GM21723 (cell line): ENCODE data around the gene CFD.
"Not testable (repeated sequence)": the region's sequence is repeated elsewhere in the genome, so short reads cannot be mapped to it uniquely, and the experiment has no call there.

Experiments
- ATAC-seq: cut with Tn5 transposase; IDR thresholded peaks from one replicate; pipeline ENCODE4 v1.9.1; 2021; ENCODE audit warnings: mild to moderate bottlenecking, moderate library complexity; ENCODE audit not compliant: unreplicated experiment

The CFD gene

DNA sequence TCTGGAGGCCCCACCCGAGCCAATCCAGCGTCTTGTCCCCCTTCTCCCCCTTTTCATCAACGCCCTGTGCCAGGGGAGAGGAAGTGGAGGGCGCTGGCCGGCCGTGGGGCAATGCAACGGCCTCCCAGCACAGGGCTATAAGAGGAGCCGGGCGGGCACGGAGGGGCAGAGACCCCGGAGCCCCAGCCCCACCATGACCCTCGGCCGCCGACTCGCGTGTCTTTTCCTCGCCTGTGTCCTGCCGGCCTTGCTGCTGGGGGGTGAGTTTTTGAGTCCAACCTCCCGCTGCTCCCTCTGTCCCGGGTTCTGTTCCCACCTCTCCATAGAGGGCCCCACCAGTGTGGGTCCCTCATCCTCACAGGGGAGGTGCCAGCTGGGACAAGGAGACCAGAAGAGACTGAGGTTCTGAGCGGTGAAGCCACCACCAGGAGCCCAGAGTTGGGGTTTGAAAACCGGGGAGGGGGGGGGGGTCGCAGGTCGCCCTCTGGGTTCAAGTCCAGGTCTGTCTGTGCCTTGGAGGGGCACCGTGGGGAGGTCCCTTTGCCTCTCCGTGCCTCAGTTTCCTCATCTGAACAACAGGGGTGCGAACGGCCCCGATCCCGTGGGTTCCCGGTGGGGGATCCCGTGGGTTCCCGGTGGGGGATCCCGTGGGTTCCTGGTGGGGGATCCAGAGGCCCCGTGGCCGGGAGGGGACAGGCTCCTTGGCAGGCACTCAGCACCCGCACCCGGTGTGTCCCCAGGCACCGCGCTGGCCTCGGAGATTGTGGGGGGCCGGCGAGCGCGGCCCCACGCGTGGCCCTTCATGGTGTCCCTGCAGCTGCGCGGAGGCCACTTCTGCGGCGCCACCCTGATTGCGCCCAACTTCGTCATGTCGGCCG, 7.1 kb upstream of the CFD start, which contains the start of gene ELANE:
TSS of gene ELANE (plus strand) at position 168 of the 878 bp plus-strand sequence. CDS start at position 194, 26 bp downstream.
- ATAC-seq: no peak

DNA sequence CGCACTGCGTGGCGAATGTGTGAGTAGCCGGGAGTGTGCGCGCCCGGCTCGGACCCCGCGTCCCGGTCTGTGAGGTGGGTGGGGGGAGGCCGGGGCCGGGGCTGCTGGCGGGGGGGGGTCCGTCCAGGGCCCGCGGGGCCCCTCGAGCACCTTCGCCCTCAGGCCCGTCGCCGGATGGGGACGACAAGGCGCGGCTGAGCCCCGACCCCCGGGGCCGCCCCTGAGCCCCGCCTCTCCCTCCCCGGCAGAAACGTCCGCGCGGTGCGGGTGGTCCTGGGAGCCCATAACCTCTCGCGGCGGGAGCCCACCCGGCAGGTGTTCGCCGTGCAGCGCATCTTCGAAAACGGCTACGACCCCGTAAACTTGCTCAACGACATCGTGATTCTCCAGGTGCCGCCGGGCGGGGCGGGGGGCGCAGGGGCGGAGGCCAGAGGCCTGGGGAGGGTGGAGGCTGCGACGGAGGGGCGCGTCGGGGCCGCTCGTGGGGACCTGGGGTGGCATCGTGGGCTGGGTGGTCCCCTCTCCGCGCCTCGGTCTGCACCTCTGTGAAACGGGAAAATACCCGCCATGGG, 6.4 kb upstream of the CFD start:
- no peak for ATAC-seq

DNA sequence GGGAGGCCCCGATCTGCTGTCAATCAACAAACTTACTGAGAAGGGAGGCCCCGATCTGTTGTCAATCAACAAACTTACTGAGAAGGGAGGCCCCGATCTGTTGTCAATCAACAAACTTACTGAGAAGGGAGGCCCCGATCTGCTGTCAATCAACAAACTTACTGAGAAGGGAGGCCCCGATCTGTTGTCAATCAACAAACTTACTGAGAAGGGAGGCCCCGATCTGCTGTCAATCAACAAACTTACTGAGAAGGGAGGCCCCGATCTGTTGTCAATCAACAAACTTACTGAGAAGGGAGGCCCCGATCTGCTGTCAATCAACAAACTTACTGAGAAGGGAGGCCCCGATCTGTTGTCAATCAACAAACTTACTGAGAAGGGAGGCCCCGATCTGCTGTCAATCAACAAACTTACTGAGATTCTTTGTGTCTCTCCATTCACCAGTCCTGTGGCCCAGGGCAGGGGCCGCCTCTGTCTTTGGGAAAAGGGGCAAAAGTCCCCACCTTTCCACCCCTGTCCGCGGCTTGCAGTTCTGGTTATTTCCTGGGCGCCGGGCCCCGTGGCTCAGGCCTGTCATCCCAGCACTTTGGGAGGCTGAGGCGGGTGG, 5.7 kb upstream of the CFD start:
- not testable (repeated sequence) for ATAC-seq

DNA sequence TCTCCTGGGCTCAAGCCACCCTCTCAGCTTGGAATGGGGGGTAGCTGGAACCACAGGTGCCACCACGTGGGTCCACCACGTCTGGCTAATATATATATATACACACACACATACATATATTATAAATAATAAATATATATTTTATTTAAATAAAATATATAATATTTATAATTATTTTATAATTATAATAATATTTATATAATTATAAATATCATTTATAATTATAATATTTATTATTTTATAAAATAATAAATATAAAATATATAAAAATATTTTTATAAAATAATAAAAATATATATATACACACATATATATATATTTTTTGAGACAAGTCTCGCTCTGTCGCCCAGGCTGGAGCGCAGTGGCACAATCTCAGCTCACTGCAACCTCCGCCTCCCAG, 4.9 kb upstream of the CFD start:
- no peak for ATAC-seq

DNA sequence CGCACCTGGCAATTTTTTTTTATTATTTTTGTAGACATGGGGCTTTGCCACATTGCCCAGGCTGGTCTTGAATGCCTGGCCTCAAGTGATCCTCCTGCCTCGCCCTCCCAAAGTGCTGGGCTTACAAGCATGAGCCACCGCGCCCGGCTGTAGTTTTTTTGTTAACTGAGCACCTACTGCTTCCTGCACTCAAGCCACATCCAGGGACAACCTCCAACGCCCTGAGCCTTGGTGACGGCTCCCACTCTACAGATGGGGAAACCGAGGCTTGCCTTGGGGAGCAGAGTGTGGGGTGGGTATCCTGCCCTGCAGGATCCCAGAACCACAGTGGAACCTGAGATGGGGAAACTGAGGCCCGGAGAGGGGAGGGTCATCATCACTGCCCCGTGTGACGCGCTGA, 4.3 kb upstream of the CFD start:
- ATAC-seq: no peak

DNA sequence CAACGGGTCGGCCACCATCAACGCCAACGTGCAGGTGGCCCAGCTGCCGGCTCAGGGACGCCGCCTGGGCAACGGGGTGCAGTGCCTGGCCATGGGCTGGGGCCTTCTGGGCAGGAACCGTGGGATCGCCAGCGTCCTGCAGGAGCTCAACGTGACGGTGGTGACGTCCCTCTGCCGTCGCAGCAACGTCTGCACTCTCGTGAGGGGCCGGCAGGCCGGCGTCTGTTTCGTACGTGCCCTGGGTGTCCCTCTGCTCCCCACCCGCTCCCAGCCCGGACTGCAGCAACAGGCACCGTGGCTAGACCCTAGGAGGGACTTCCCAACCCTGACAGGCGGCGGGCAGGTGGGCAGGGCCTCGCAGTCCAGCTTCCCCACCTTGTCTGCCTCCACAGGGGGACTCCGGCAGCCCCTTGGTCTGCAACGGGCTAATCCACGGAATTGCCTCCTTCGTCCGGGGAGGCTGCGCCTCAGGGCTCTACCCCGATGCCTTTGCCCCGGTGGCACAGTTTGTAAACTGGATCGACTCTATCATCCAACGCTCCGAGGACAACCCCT, 3.8 kb upstream of the CFD start:
- ATAC-seq: no peak

DNA sequence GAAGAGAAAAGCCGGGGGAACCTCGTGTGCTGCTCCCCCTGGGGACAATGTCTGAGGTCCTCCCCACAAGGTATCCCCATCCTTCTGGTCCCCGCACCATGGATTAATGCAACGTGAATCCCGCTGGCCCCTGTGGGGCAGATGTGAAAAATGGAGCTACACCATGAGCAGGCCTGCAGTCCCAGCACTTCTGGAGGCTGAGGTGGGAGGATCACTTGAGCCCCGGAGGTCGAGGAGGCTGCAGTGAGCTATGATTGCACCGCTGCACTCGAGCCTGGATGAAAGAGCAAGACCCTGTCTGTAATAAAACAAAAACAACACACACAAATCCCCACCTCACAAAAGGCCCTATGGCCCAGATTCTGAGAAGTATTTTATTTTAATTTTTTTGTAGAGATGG, 1.2 kb upstream of the CFD start:
- ATAC-seq: no peak

DNA sequence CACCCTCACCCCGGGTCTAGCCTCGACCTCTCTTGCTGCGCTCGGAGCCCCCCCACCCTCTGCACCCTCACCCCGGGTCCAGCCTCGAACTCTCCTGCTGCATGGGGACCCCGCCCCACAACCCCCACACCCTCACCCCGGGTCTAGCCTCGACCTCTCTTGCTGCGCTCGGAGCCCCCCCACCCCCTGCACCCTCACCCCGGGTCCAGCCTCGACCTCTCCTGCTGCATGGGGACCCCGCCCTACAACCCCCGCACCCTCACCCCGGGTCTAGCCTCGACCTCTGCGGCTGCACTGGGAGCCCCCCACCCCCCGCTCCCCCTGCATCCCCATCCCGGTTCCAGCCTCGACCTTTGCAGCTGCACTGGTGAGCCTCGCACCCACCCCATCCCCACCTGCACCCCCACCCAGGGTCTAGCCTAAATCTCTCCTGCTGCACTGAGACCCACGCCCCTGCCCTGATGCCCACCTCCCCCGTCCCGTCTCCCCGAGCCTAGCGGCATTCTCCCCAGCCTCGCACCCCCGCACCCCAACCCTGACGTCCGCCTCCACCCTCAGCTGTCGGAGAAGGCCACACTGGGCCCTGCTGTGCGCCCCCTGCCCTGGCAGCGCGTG, 1.8 kb downstream of the CFD start:
- no peak for ATAC-seq

DNA sequence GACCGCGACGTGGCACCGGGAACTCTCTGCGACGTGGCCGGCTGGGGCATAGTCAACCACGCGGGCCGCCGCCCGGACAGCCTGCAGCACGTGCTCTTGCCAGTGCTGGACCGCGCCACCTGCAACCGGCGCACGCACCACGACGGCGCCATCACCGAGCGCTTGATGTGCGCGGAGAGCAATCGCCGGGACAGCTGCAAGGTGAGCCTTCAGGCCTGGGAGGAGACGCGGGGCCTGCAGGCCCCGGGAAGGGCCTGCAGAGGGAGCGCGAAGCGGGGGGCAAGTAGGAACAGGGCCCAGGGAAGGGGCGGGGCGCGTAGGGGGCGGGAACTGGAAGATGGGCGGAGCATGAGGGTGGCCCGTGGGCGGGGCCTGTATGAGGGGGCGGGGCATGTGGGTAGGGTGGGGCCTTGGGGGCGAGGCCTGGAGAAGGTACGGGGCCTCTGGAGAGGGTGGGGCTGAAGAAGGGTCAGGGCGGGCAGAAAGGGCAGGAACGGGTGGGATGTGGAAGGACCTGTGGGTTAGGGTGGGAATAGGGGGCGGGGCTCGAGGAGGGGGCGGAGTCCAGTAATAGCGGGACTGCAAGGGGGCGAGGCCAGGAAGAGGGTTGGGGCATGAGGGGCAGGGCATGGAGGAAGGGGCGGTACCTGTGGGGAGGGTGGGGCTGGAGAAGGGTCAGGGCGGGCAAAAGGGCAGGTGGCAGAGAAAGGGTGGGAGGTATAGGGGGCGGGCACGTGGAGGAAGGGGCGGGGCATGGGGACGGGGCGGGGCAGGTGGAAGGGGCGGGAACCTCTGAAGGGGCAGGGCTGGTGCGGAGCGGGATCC, 2.5 kb downstream of the CFD start:
- ATAC-seq: no peak

DNA sequence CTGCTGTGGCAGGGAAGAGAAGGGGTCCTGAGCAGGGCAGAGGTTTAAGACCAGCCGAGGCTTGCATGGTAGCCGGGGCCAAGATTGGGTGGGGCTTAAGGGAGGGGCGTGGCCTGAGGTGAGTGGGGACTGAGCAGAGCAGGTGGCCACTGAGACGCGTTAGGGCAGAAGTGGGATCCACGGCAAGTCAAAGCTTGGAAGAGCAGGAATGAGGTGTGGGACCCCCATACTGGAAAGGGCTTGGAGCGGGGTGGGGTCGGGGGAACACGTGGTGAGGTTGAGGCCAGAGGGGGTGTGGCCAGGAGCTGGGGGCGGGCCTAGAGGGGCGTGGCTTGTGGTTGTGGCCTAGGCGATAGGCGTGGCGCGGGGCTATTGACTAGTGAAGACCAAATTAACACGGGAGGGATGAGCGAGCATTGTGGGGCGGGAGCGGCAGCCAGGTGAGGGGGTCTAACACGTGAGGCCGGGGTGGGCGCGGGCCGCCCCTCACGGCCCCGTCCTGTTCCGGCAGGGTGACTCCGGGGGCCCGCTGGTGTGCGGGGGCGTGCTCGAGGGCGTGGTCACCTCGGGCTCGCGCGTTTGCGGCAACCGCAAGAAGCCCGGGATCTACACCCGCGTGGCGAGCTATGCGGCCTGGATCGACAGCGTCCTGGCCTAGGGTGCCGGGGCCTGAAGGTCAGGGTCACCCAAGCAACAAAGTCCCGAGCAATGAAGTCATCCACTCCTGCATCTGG, 3.3 kb downstream of the CFD start:
- ATAC-seq: no peak

DNA sequence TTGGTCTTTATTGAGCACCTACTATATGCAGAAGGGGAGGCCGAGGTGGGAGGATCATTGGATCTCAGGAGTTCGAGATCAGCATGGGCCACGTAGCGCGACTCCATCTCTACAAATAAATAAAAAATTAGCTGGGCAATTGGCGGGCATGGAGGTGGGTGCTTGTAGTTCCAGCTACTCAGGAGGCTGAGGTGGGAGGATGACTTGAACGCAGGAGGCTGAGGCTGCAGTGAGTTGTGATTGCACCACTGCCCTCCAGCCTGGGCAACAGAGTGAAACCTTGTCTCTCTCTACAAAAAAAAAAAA, 3.8 kb downstream of the CFD start:
- ATAC-seq: no peak

DNA sequence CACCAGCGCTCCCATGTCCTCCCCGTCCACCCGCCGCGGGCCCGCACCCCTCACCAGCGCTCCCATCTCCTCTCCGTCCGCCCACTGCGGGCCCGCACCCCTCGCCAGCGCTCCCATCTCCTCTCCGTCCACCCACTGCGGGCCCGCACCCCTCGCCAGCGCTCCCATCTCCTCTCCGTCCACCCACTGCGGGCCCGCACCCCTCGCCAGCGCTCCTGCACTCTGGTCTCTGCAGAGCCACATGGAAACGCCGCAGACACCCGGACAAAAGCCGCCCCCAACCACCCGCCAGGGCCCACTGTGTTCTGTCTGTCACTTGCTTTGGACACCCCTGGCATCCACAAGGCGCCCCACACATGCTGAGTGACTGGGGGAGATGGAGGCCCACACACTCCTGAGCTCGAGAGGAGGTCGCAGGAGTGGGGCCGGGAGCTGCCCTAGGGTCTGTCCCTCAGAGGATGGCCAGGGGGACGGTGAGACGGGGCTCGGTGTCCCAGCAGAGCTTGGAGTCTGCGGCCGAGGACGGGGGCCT, 7.4 kb downstream of the CFD start:
- ATAC-seq: no peak

DNA sequence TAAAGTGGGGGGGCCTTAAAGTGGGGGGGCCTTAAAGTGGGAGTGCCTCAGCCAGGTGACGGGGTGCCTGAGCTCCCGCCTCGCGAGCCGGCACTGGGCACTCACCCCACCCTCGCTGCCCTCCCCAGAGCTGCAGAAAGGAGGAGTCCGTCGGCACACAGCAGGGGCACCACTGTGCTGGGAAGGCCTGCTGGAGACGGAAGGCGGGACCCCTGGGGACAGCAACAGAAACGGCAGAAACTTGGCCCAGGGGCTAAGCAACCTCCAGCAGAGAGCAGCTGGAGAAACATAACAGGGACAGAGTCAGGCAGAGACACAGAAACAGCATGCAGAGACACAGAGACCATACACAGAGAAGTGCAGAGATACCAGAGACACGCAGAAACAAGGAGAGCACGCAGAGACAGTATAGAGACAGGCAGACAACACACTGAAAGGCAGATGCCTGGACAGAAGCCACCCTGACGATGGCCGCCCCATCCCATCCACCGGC, 7.9 kb downstream of the CFD start:
- no peak for ATAC-seq

DNA sequence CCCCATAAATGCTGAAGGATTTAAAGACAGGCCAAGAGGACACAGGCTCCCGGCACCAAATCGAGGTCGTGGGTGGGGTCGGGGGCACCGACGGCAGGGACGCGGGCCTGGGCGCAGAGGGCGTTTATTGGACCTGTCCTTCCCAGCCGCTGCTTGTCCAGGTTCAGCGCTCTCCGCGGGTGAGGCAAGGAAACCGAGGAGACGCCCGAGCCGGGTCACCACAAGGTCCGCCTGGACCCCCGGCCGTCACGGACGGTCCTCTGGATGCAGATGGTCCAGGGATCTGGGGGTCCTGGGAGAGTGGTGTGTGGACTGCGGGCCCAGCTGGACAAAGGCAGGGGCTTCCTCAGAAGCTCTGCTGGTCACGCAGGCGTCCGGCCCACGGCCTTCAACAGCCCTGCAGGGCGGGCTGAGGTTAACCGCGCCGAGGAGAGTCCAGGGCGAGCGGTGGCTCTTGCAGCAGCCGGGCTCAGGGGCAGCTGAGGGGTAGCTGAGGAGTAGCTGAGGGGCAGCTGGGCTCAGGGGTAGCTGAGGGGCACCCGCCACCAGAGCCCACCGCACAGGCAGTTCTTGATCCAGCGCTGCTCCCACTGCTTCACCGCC, 8.5 kb downstream of the CFD start:
- ATAC-seq: no peak

DNA sequence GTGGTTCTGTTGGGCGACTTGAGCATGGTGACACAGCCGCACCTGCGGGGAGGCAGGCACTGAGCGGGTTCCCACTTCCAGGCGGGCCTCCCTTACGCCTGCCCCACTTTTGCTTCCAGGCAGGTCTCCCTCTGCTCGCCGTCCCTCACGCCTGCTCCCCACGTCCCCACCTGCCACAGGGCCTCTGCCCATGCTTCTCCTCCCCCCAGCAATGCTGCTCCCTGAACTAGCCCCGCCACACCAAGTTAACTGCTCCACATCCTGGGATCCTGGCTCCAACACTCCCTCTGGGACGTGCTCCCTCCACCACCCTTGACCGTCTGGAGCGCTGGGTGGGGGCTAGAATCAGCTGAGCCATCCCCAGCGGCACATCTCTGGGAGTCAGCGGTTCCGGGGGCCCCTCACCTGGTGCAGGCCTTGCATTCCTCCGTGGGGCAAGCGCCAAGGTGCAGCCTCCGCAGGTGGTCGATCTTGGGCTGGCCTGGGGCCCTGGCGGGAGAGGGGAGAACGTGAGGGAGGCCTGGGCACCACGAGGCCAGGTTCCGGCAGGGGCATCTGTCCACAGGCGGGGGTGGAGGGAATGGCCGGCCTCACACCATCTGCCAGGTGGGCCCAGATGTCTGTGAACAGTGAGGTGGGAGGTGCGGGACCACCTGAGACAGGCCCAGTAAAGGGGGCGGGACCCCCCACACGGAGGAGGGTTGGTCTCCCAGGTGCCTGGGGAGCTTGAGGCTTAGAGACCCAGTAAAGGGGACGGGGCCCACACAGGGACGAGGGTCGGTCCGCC, 9.2 kb downstream of the CFD start:
- ATAC-seq: no peak

DNA sequence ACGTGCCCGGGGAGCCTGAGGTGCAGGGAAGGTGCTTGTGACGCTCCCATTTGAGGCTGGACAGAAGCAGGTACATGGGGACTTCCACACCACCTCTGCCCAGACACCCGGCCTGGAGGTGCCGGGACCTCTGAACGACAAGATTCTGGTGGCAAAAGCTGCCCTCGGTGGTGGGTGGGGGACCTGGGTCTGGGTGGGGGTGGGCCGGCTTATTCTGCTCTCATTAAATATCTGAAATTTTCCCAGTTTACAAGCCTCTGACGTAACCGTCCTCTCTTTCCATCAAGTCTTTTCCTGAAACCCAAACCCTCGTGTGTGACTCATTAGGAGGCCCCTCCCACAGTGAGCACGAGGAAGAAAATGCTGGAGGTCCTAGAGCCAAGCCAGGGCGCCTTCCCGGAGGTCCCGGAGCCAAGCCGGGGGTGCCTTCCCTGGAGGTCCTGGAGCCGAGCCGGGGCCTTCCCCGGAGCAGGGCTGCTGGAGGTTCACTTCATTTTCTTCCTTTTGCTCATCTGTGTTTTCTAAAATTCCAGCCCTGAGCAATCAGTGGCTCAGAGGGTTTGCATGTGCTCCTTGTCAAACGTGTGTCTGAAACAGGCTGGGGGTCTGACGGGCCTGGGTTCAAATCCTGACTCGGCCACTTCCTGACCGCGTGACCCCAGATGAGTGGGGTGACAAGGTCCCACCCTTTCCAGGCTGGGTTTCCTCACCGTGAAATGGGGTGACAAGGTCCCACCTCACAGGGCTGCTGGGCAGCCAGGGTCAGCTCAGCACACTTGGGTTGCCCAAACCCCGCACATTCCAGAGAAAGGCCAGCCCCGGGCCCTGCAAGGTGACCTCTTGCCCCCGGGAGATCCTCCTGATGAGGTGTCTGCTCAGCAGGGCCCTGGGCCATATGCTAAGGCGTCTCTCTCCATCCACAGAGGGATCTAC, 10.0 kb downstream of the CFD start:
- no peak for ATAC-seq

DNA sequence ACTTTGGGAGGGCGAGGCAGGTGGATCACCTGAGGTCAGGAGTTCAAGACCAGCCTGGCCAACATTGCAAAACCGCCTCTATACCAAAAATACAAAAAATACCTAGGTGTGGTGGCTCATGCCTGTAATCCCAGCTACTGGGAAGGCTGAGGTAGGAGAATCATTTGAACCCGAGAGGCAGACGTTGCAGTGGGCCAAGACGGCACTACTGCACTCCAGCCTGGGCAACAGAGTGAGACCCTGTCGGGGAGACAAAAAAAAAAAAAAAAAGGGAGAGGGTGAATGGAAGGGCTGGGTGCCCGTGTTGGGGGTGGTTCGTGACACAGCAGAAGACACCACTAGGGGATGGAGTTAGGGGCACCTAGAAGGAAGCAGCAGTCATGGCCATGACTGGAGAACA, 10.8 kb downstream of the CFD start:
- ATAC-seq: no peak
